Measurements from ENCODE around the gene KDSR.

Gene KDSR

DNA sequence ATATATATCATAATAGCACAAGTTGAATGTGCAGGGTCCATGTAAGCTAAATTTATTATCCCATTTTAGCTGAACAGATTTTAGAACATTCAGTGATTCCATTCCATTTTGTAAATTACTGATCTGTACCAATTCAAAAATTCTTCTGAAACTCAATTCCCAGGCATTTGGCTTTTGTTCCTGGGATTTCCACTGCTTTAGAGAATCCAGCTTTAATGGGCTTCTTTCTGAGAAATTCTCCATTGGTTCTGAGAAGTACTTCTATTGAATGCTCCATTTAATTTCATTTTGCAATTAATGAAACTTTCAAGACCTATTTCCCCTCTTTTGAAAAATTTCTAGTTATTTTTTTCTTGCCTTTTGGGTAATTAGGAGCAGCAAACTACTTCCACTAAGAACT, 84.2 kb downstream of the KDSR start:
- no peak for DNase-seq

Data from T-helper 9 cell (primary cell).